ENCODE results near the gene LCA5.

The LCA5 gene

DNA sequence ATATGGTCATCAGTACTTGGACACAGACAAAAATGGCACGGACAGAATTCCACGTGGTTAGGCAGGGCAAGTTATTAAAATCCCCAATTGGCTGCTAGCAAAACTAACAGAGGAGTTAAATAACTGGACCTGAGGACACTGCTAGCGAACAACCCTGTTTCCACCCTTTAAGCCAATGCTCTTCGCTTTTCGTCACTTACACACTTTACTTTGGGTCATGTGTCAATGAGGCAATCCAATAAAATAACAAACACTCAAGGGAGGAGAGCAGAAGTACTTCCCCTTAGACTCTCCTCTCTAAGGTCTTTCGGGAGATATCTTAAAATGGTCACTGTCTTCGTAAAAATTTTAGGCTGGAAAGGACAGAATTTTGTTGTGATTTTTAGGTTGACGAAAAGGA is 68.6 kb downstream of the LCA5 start:
- H3K36me3 ChIP-seq (ENCODE audit: control insufficient read depth in 2 of 2, insufficient read depth in 2 of 2, low read length in 2 of 2), result no peaks in the 10 kb centered on the region
- no peak overlapping the region for H3K9ac ChIP-seq (ENCODE audit: low read depth in 1 of 2, low read length in 2 of 2)
- H3K27ac ChIP-seq (ENCODE audit: low read depth in 2 of 2, low read length in 2 of 2), result no peak overlapping the region
- H3K4me3 ChIP-seq (ENCODE audit: low read length in 2 of 2), result no peak overlapping the region
- H3K4me1 ChIP-seq (ENCODE audit: control insufficient read depth in 2 of 2, insufficient read depth in 2 of 2, low read length in 2 of 2), result no peaks in the 10 kb centered on the region
- no peaks in the 10 kb centered on the region for H3K9me3 ChIP-seq (ENCODE audit: control insufficient read depth in 2 of 2, low read length in 2 of 2)
- H3K27me3 ChIP-seq (ENCODE audit: control insufficient read depth in 2 of 2, insufficient read depth in 2 of 2, low read length in 2 of 2), result no peaks in the 10 kb centered on the region

DNA sequence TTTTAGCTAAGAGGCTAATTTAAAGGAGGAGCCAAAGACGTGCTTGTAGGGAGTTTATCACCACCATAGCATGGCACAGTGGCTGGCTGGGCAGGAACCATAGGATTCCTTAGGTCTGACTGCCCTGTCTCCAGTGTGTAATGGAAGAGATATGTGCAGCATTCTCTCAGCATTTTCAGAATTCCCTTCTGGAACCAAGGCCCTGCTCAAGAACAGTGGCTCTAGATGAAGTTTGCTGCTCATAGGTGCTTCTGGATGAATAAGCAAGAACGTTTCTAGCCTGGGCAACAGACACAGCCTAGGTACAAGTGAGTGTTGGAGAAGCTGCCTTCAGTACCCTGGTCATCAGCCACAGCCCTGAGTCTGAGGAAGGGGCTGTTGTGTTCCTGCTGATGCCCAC is 69.1 kb downstream of the LCA5 start:
- no peak overlapping the region for H3K9ac ChIP-seq (ENCODE audit: low read depth in 1 of 2, low read length in 2 of 2)
- no peak overlapping the region for H3K4me3 ChIP-seq (ENCODE audit: low read length in 2 of 2)
- no peaks in the 10 kb centered on the region for H3K27me3 ChIP-seq (ENCODE audit: control insufficient read depth in 2 of 2, insufficient read depth in 2 of 2, low read length in 2 of 2)
- H3K9me3 ChIP-seq (ENCODE audit: control insufficient read depth in 2 of 2, low read length in 2 of 2), result no peaks in the 10 kb centered on the region
- no peaks in the 10 kb centered on the region for H3K4me1 ChIP-seq (ENCODE audit: control insufficient read depth in 2 of 2, insufficient read depth in 2 of 2, low read length in 2 of 2)
- no peaks in the 10 kb centered on the region for H3K36me3 ChIP-seq (ENCODE audit: control insufficient read depth in 2 of 2, insufficient read depth in 2 of 2, low read length in 2 of 2)
- H3K27ac ChIP-seq (ENCODE audit: low read depth in 2 of 2, low read length in 2 of 2), result no peak overlapping the region

DNA sequence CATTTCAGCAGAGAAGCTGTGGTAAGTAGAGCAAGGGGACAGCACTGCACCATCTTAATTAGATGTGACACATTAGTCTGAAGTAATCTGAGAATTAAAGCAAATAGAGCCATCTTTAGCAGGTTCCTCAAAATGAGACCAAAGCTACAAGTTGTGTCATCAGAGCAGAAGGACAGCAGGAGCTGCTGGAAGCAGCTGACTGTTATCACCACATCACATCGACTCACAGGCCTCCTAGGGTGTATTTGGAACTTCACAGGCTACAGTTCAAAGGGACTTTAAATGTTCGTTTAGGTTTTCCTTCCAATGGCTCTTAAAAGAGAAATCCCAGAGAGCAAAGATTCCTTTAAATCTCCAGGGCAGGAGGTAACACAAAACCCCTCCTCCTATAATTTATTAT is 69.5 kb downstream of the LCA5 start:
- no peaks in the 10 kb centered on the region for H3K4me1 ChIP-seq (ENCODE audit: control insufficient read depth in 2 of 2, insufficient read depth in 2 of 2, low read length in 2 of 2)
- H3K9ac ChIP-seq (ENCODE audit: low read depth in 1 of 2, low read length in 2 of 2), result no peak overlapping the region
- no peaks in the 10 kb centered on the region for H3K27me3 ChIP-seq (ENCODE audit: control insufficient read depth in 2 of 2, insufficient read depth in 2 of 2, low read length in 2 of 2)
- H3K9me3 ChIP-seq (ENCODE audit: control insufficient read depth in 2 of 2, low read length in 2 of 2), result no peaks in the 10 kb centered on the region
- no peak overlapping the region for H3K27ac ChIP-seq (ENCODE audit: low read depth in 2 of 2, low read length in 2 of 2)
- no peak overlapping the region for H3K4me3 ChIP-seq (ENCODE audit: low read length in 2 of 2)
- no peaks in the 10 kb centered on the region for H3K36me3 ChIP-seq (ENCODE audit: control insufficient read depth in 2 of 2, insufficient read depth in 2 of 2, low read length in 2 of 2)

DNA sequence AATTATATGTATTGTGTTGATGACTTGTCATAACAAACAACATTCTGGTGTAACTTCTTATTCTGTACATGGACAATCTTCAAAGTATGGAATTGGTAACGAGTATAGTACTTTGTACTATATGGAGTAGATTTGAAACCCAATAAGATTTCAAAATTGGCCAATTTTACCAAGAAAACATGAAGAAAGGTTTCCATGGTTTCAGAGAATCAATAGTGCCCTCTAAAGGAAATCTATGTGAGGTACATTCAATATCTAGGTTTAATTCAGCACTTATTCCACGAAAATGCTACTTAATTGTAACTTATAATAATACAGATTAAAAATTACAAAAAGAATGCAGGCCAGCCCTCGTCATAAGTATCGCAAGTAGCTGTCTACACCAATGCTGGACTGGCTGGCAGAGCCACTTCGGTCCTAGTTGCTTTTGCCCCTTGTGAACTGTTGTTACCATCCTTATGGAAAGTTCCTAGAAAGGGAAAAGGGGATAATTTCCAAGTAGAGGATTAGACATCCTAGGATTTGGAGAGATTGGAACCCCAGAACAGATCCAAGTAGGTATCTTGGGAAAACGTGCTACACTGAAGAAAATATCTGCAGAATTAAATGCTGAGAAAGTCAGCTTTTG is 70.9 kb downstream of the LCA5 start:
- Histone ChIP-seq H3K4me3 (ENCODE audit: low read length in 2 of 2) (no peak overlapping the region), H3K27me3 (ENCODE audit: control insufficient read depth in 2 of 2, insufficient read depth in 2 of 2, low read length in 2 of 2) (no peaks in the 10 kb centered on the region), H3K4me1 (ENCODE audit: control insufficient read depth in 2 of 2, insufficient read depth in 2 of 2, low read length in 2 of 2) (no peaks in the 10 kb centered on the region), H3K36me3 (ENCODE audit: control insufficient read depth in 2 of 2, insufficient read depth in 2 of 2, low read length in 2 of 2) (no peaks in the 10 kb centered on the region), H3K9ac (ENCODE audit: low read depth in 1 of 2, low read length in 2 of 2) (no peak overlapping the region), H3K9me3 (ENCODE audit: control insufficient read depth in 2 of 2, low read length in 2 of 2) (no peaks in the 10 kb centered on the region), H3K27ac (ENCODE audit: low read depth in 2 of 2, low read length in 2 of 2) (no peak overlapping the region)

DNA sequence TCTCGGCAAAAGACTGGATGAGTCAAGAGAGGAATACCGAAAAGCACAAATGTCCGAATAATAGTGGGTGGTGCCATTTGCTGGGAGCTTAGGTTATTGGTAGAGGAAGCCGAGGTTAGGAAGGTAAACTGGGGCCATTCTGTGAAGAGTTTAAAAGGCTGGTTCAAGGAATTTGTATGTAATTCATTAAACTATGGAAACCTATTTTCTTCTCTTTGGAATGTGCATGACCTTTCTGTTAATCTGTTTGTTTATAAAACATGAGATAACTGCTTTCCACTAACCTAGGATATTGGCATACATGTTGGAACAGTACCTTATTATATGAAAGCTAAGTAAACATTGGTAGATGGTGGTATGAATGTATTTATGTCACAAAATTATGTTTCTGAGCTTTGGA is 71.8 kb downstream of the LCA5 start:
- H3K27me3 ChIP-seq (ENCODE audit: control insufficient read depth in 2 of 2, insufficient read depth in 2 of 2, low read length in 2 of 2), result no peaks in the 10 kb centered on the region
- H3K36me3 ChIP-seq (ENCODE audit: control insufficient read depth in 2 of 2, insufficient read depth in 2 of 2, low read length in 2 of 2), result no peaks in the 10 kb centered on the region
- H3K4me1 ChIP-seq (ENCODE audit: control insufficient read depth in 2 of 2, insufficient read depth in 2 of 2, low read length in 2 of 2), result no peaks in the 10 kb centered on the region
- no peak overlapping the region for H3K9ac ChIP-seq (ENCODE audit: low read depth in 1 of 2, low read length in 2 of 2)
- no peak overlapping the region for H3K4me3 ChIP-seq (ENCODE audit: low read length in 2 of 2)
- H3K9me3 ChIP-seq (ENCODE audit: control insufficient read depth in 2 of 2, low read length in 2 of 2), result no peaks in the 10 kb centered on the region
- no peak overlapping the region for H3K27ac ChIP-seq (ENCODE audit: low read depth in 2 of 2, low read length in 2 of 2)

DNA sequence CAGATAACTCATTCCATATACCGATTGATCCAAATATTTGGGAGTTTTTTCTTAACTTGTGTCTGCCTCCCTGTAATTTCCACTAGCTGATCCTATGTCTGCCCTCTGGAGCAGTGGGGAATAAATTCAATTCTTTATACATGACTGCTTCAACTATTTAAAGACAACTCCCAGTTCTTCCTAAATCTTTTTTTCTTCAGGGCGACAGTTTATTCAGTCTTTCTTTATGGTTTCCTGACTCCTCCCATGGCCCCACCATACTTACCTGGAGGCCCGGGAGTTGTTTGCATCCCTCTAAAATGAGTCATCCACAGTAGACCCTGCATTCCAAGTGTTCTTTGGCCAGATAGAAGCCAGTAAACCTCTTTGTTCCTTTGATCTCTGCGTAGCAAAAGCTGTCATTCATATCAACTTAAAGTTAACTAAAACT is 73.6 kb downstream of the LCA5 start:
- no peaks in the 10 kb centered on the region for H3K27me3 ChIP-seq (ENCODE audit: control insufficient read depth in 2 of 2, insufficient read depth in 2 of 2, low read length in 2 of 2)
- no peaks in the 10 kb centered on the region for H3K36me3 ChIP-seq (ENCODE audit: control insufficient read depth in 2 of 2, insufficient read depth in 2 of 2, low read length in 2 of 2)
- H3K27ac ChIP-seq (ENCODE audit: low read depth in 2 of 2, low read length in 2 of 2), result no peak overlapping the region
- H3K4me1 ChIP-seq (ENCODE audit: control insufficient read depth in 2 of 2, insufficient read depth in 2 of 2, low read length in 2 of 2), result no peaks in the 10 kb centered on the region
- no peaks in the 10 kb centered on the region for H3K9me3 ChIP-seq (ENCODE audit: control insufficient read depth in 2 of 2, low read length in 2 of 2)
- no peak overlapping the region for H3K4me3 ChIP-seq (ENCODE audit: low read length in 2 of 2)
- H3K9ac ChIP-seq (ENCODE audit: low read depth in 1 of 2, low read length in 2 of 2), result no peak overlapping the region

DNA sequence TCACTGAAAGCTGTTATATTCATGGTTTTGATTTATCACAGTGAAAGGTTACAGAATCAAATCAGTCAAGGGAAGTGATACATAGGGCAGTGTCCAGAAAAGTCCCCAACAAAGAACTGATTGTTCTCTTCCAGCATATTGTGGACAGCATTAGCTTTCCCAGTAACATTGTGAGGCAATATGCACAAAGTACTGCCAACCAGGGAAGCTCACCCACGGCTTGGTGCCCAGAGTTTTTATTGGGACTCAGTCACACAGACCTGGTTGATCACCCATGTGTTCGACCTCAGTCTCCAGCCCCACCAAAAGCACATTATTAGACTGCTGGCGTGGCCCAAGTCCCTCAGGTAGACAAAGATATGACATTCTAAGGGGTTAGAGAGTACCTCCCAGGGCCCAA is 76.0 kb downstream of the LCA5 start:
- no peaks in the 10 kb centered on the region for H3K9me3 ChIP-seq (ENCODE audit: control insufficient read depth in 2 of 2, low read length in 2 of 2)
- no peak overlapping the region for H3K9ac ChIP-seq (ENCODE audit: low read depth in 1 of 2, low read length in 2 of 2)
- H3K27ac ChIP-seq (ENCODE audit: low read depth in 2 of 2, low read length in 2 of 2), result no peak overlapping the region

DNA sequence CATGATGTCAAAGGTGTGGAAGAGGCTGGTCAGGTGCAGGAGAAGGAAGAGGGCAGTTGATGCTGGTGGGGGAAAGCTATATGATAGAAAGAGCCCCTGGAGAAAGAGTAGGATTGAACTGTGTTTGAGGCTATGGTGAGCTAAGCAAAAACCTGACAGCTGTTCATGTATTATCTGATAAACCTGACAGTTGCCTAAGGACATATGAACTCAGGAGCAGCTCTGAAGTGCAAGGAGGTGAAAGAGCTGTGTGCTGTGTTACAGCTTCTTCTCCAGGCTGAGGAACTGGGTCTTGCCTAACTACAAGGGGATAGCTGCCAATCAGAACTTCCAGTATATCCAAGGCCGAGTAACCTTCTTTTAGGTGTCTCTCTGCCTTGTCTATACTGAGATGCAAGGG is 81.8 kb downstream of the LCA5 start:
- Histone ChIP-seq H3K36me3 (ENCODE audit: control insufficient read depth in 2 of 2, insufficient read depth in 2 of 2, low read length in 2 of 2) (no peaks in the 10 kb centered on the region), H3K27me3 (ENCODE audit: control insufficient read depth in 2 of 2, insufficient read depth in 2 of 2, low read length in 2 of 2) (no peaks in the 10 kb centered on the region), H3K9me3 (ENCODE audit: control insufficient read depth in 2 of 2, low read length in 2 of 2) (no peaks in the 10 kb centered on the region), H3K4me1 (ENCODE audit: control insufficient read depth in 2 of 2, insufficient read depth in 2 of 2, low read length in 2 of 2) (no peaks in the 10 kb centered on the region), H3K9ac (ENCODE audit: low read depth in 1 of 2, low read length in 2 of 2) (no peak overlapping the region), H3K27ac (ENCODE audit: low read depth in 2 of 2, low read length in 2 of 2) (no peak overlapping the region), H3K4me3 (ENCODE audit: low read length in 2 of 2) (no peak overlapping the region)

More for the DNA sequence above, 76.0 kb downstream of the LCA5 start:
- Histone ChIP-seq H3K4me3 (ENCODE audit: low read length in 2 of 2) (no peak overlapping the region), H3K27me3 (ENCODE audit: control insufficient read depth in 2 of 2, insufficient read depth in 2 of 2, low read length in 2 of 2) (no peaks in the 10 kb centered on the region), H3K36me3 (ENCODE audit: control insufficient read depth in 2 of 2, insufficient read depth in 2 of 2, low read length in 2 of 2) (no peaks in the 10 kb centered on the region), H3K4me1 (ENCODE audit: control insufficient read depth in 2 of 2, insufficient read depth in 2 of 2, low read length in 2 of 2) (no peaks in the 10 kb centered on the region)

DNA sequence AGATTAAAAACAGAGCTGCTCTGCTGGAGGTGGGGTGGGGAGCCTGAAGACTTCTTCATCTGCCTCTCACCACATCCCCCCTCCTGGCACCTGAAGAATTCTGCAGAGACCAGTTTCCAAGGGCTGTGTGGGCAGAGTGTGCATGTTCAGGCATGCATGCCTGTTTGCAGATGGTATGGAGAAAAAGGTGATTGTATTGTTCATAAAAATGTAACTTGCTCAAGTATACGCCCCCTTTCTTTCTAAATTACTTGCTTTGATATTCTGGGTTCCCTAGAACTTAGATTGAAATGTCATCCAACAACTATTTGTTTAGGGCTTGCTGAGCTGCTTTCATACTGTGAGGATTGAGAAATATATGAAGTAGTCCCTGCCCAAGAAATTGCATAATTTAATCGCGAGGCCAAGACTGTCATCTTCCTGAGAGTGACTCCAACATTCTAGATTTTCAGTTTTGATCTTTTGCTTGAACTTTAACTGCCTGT is 83.6 kb downstream of the LCA5 start:
- H3K4me3 ChIP-seq (ENCODE audit: low read length in 2 of 2), result no peak overlapping the region
- H3K4me1 ChIP-seq (ENCODE audit: control insufficient read depth in 2 of 2, insufficient read depth in 2 of 2, low read length in 2 of 2), result no peaks in the 10 kb centered on the region
- no peaks in the 10 kb centered on the region for H3K27me3 ChIP-seq (ENCODE audit: control insufficient read depth in 2 of 2, insufficient read depth in 2 of 2, low read length in 2 of 2)
- H3K9ac ChIP-seq (ENCODE audit: low read depth in 1 of 2, low read length in 2 of 2), result no peak overlapping the region
- H3K27ac ChIP-seq (ENCODE audit: low read depth in 2 of 2, low read length in 2 of 2), result no peak overlapping the region
- H3K9me3 ChIP-seq (ENCODE audit: control insufficient read depth in 2 of 2, low read length in 2 of 2), result no peaks in the 10 kb centered on the region
- no peaks in the 10 kb centered on the region for H3K36me3 ChIP-seq (ENCODE audit: control insufficient read depth in 2 of 2, insufficient read depth in 2 of 2, low read length in 2 of 2)

DNA sequence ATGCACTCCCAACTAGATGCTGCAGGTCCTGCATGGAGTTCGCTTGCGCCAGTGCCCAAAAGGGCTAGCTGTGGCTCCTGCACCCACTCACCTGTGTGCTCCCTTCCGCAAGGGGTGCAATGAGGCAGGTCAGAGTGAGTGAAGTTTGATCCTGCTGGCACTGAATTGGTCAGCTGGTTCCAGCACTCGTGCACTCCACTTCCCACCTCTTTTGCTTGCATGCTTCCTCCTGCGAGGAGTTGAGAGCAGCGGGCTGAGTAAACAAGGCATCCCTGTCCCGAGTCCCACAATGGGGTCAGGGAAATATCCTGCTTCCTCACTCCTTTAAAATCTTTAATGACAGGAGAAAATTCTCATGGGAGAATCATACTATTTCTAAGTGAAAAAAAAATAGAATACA is 86.2 kb downstream of the LCA5 start:
- Histone ChIP-seq H3K9ac (ENCODE audit: low read depth in 1 of 2, low read length in 2 of 2) (no peak overlapping the region), H3K4me1 (ENCODE audit: control insufficient read depth in 2 of 2, insufficient read depth in 2 of 2, low read length in 2 of 2) (no peaks in the 10 kb centered on the region), H3K4me3 (ENCODE audit: low read length in 2 of 2) (no peak overlapping the region), H3K36me3 (ENCODE audit: control insufficient read depth in 2 of 2, insufficient read depth in 2 of 2, low read length in 2 of 2) (no peaks in the 10 kb centered on the region), H3K27me3 (ENCODE audit: control insufficient read depth in 2 of 2, insufficient read depth in 2 of 2, low read length in 2 of 2) (no peaks in the 10 kb centered on the region), H3K9me3 (ENCODE audit: control insufficient read depth in 2 of 2, low read length in 2 of 2) (no peaks in the 10 kb centered on the region), H3K27ac (ENCODE audit: low read depth in 2 of 2, low read length in 2 of 2) (no peak overlapping the region)

DNA sequence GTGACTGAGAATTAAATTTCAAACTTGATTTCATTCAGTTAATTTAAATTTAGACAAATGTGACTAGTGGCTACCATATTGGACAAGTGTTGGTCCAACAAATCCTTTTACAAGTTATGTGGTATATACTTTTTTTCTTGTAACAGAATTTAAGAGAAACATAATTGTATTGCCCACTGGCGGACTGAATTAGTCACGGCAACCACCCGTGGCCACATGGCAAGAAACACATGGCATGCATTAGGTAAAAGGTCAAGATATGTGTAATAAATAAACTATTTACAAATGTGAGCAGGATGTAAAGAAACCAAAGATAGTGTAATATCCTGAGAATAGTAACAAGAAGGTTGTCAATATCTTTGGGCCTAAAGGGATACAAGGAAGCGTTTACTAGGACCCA is 91.2 kb downstream of the LCA5 start:
- Histone ChIP-seq H3K27me3 (ENCODE audit: control insufficient read depth in 2 of 2, insufficient read depth in 2 of 2, low read length in 2 of 2) (no peaks in the 10 kb centered on the region), H3K4me1 (ENCODE audit: control insufficient read depth in 2 of 2, insufficient read depth in 2 of 2, low read length in 2 of 2) (no peaks in the 10 kb centered on the region), H3K9me3 (ENCODE audit: control insufficient read depth in 2 of 2, low read length in 2 of 2) (no peaks in the 10 kb centered on the region), H3K4me3 (ENCODE audit: low read length in 2 of 2) (no peak overlapping the region), H3K27ac (ENCODE audit: low read depth in 2 of 2, low read length in 2 of 2) (no peak overlapping the region), H3K36me3 (ENCODE audit: control insufficient read depth in 2 of 2, insufficient read depth in 2 of 2, low read length in 2 of 2) (no peaks in the 10 kb centered on the region), H3K9ac (ENCODE audit: low read depth in 1 of 2, low read length in 2 of 2) (no peak overlapping the region)
